ENCODE data around the gene CYBA.

DNA sequence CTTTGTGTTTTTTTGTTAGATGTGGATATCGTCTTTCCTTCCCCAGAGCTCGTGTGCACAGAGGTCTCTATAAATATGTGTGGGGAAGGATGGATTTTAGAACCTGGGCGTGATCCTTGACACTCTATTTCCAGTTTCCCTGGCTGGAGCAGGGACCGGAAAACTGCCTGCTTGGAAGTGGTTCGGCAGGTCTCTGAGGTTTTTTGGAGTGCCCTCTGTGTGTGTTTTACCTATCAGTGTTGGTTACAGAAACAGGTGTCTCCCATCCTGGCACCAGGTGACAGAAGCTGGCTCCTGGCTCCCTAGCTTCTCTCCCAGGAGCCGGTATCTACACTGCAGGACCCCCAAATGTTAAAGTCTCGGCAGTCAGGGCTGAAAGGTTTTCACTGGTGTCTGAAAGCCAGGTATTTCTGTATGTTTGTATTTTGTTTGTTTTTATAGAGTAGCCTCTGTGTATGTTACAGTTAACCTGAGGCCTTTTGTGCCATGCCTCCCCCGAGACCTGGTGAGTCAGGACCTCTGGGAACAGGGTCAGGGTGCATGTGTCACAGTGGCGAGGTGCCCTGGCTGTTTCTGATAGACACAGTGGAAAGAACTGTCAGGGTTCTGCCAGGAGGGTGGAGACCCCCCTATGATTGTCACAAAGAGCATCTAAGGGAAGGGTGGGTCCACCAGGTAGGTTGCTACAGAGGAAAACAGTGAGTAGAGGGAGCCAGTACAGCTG lies 49.4 kb downstream of the CYBA start:
- TF ChIP-seq POLR2A (IDR thresholded peaks at IDR 0.05; ENCODE audit: low read length) = no peak
- no peak for TF ChIP-seq GATA1 (IDR thresholded peaks at IDR 0.05; ENCODE audit: low read depth, low read length)
